Kidney epithelial cell (primary cell): ENCODE results near the gene ZAP70. TPM values are rescaled to one million over a fixed set of nuclear protein-coding genes. Genes with fewer than 3 reads are reported as not detected.

Experiments
- DNase-seq: peaks from one replicate; pipeline ENCODE4 v3.0.0-alpha.2; 2010; ENCODE audit warnings: low read depth
- H3K27me3 ChIP-seq: 2 replicates; pipeline ENCODE4 v1.6.0; 2011; ENCODE audit warnings: low read length; ENCODE audit not compliant: control insufficient read depth, insufficient read depth
- H3K36me3 ChIP-seq: 2 replicates; pipeline ENCODE4 v1.5.1; 2011; ENCODE audit warnings: low read length; ENCODE audit not compliant: control insufficient read depth, insufficient read depth
- H3K4me3 ChIP-seq: 2 replicates; pipeline ENCODE4 v1.5.1; 2011; ENCODE audit warnings: low read depth, mild to moderate bottlenecking, control low read depth, low read length
- CTCF ChIP-seq: IDR thresholded peaks from 2 replicates; pipeline ENCODE4 v1.5.1; 2011; ENCODE audit warnings: mild to moderate bottlenecking, moderate library complexity, low read length, control low read depth, inconsistent platforms; ENCODE audit not compliant: insufficient read depth, poor library complexity, severe bottlenecking
- total RNA-seq: library from RNA; depleted of rRNA; stranded (reverse); fragments of >200 nt; gene quantifications from 2 replicates; pipeline ENCODE4 v1.2.3, GENCODE V29; 2015

The ZAP70 gene
- total RNA-seq, 1 donor from 2014 or later: not detected

- peaks cover 1% of the 10 kb centered on the region for H3K36me3 ChIP-seq
- no peak for TF ChIP-seq CTCF
- no peaks in the 10 kb centered on the region for H3K27me3 ChIP-seq
- DNase-seq: no peak
- no peak overlapping the region for H3K4me3 ChIP-seq
Observed at GRCh38 chr2:97741251-97741650, 27.9 kb downstream of the ZAP70 start.

GRCh38 chr2:97741686-97742085 is 28.3 kb downstream of the ZAP70 start:
- DNase-seq: no peak
- peaks cover 1% of the 10 kb centered on the region for H3K36me3 ChIP-seq
- no peaks in the 10 kb centered on the region for H3K27me3 ChIP-seq
- no peak for TF ChIP-seq CTCF
- H3K4me3 ChIP-seq: no peak overlapping the region

- no peak for TF ChIP-seq CTCF
- no peak for DNase-seq
Observed at GRCh38 chr2:97742381-97742847, 29.0 kb downstream of the ZAP70 start.

GRCh38 chr2:97743913-97744312 is 30.5 kb downstream of the ZAP70 start:
- no peak for DNase-seq
- Histone ChIP-seq H3K36me3 (peaks cover 1% of the 10 kb centered on the region), H3K27me3 (no peaks in the 10 kb centered on the region), H3K4me3 (no peak overlapping the region)
- no peak for TF ChIP-seq CTCF

More at GRCh38 chr2:97742381-97742847, 29.0 kb downstream of the ZAP70 start:
- no peak overlapping the region for H3K4me3 ChIP-seq
- H3K27me3 ChIP-seq: no peaks in the 10 kb centered on the region
- H3K36me3 ChIP-seq: peaks cover 1% of the 10 kb centered on the region

- no peak for DNase-seq
- Histone ChIP-seq H3K27me3 (no peaks in the 10 kb centered on the region), H3K36me3 (peaks cover 1% of the 10 kb centered on the region), H3K4me3 (no peak overlapping the region)
- TF ChIP-seq CTCF: no peak
Observed at GRCh38 chr2:97745474-97746174, 32.2 kb downstream of the ZAP70 start.

GRCh38 chr2:97747285-97747684 is 33.9 kb downstream of the ZAP70 start:
- no peak for DNase-seq
- TF ChIP-seq CTCF: no peak
- Histone ChIP-seq H3K36me3 (peaks cover 1% of the 10 kb centered on the region), H3K27me3 (no peaks in the 10 kb centered on the region), H3K4me3 (no peak overlapping the region)
